Prostate gland (tissue), 2 donors: ENCODE data around the gene SULF2. TPM values are rescaled to one million over a fixed set of nuclear protein-coding genes. Genes with fewer than 3 reads are reported as not detected.

Experiments used
- DNase-seq: peaks from one replicate; pipeline ENCODE4 v3.0.0-alpha.2; 2019; ENCODE audit warnings: low spot score
- H3K27ac ChIP-seq, 2 donors: fragments of 200-600 bp; sonication (generic); 2 replicates each; pipeline ENCODE4 v1.5.1; 2017 to 2019
- H3K27me3 ChIP-seq: fragments of 200-600 bp; sonication (generic); replicated peaks from 2 replicates; pipeline ENCODE4 v1.5.1; 2019; ENCODE audit not compliant: insufficient read depth
- H3K36me3 ChIP-seq, 2 donors: fragments of 200-600 bp; sonication (generic); 1 replicate in 1 of 2; 2 replicates in 1 of 2; pipeline versions ENCODE4 v1.5.1 to v1.8.1; 2017 to 2019
- H3K4me1 ChIP-seq: fragments of 200-600 bp; sonication (generic); replicated peaks from 2 replicates; pipeline ENCODE4 v1.5.1; 2019
- H3K4me3 ChIP-seq, 2 donors: fragments of 200-600 bp; sonication (generic); 2 replicates each; pipeline ENCODE4 v1.5.1; 2017 to 2019
- H3K9me3 ChIP-seq: fragments of 200-600 bp; sonication (generic); 2 replicates; pipeline ENCODE4 v1.5.1; 2017
- CTCF ChIP-seq, 4 experiments: fragments of 200-600 bp in 2 of 4; fragments of 450-650 bp in 2 of 4; sonication (generic) in 2 of 4; IDR thresholded peaks; 1 replicate in 3 of 4; 2 replicates in 1 of 4; pipeline ENCODE4 v1.5.1; 2016 to 2019; ENCODE audit warnings: antibody characterized with exemption in 4 of 4, mild to moderate bottlenecking in 2 of 4, moderate library complexity in 2 of 4
- POLR2A ChIP-seq: fragments of 450-650 bp; IDR thresholded peaks from one replicate; pipeline ENCODE4 v1.6.1; 2016; ENCODE audit warnings: antibody characterized with exemption, mild to moderate bottlenecking
- POLR2AphosphoS5 ChIP-seq: sonication (generic); formaldehyde crosslinking; IDR thresholded peaks from one replicate; pipeline ENCODE4 v1.6.1; 2017; ENCODE audit warnings: antibody characterized with exemption
- WGBS: methylation state at CpG from one replicate; pipeline ENCODE4 v1.1.5; 2018; 5-methylcytosine and 5-hydroxymethylcytosine counted together
- intact Hi-C: fragments of 100-400 bp; cut with DNase I; formaldehyde crosslinking; loops from one replicate; pipeline ENCODE4 v1.14.2; 2022
- total RNA-seq, 2 donors: library from RNA; depleted of rRNA; stranded (reverse); fragments of >200 nt; gene quantifications; one replicate each; pipeline ENCODE4 v1.1.0, GENCODE V29; 2016

Gene SULF2
- total RNA-seq, 2 donors from 2014 or later: 43.6 to 82.0 TPM

- 73% methylated on average over 1 of the region's 1 CpG for WGBS
- no peak overlapping the region for H3K4me3 ChIP-seq
- H3K36me3 ChIP-seq: no peaks in the 10 kb centered on the region
- H3K4me1 ChIP-seq: no peaks in the 10 kb centered on the region
- H3K27me3 ChIP-seq: no peaks in the 10 kb centered on the region
- H3K27ac ChIP-seq: no peak overlapping the region
- TF ChIP-seq POLR2AphosphoS5 (no peak), CTCF (IDR thresholded peaks at IDR 0.05) (no peak), POLR2A (no peak)
- intact Hi-C loops: no loop called here
- no peak for DNase-seq
- no peaks in the 10 kb centered on the region for H3K9me3 ChIP-seq
These were observed 85.5 kb downstream of the SULF2 start for GRCh38 chr20:47699818-47700217.

GRCh38 chr20:47698142-47698541, 87.1 kb downstream of the SULF2 start:
- no peaks in the 10 kb centered on the region for H3K27me3 ChIP-seq
- DNase-seq: no peak
- H3K4me1 ChIP-seq: no peaks in the 10 kb centered on the region
- WGBS: 97% methylated on average over 6 of the region's 6 CpGs
- no peak overlapping the region for H3K4me3 ChIP-seq
- H3K9me3 ChIP-seq: no peaks in the 10 kb centered on the region
- intact Hi-C loops: no loop called here
- no peaks in the 10 kb centered on the region for H3K36me3 ChIP-seq
- TF ChIP-seq POLR2AphosphoS5: no peak
- no peak for TF ChIP-seq POLR2A
- no peak for TF ChIP-seq CTCF (IDR thresholded peaks at IDR 0.05)
- no peak overlapping the region for H3K27ac ChIP-seq

GRCh38 chr20:47696856-47697255, 88.4 kb downstream of the SULF2 start:
- 96% methylated on average over 11 of the region's 11 CpGs for WGBS
- intact Hi-C loops: no loop called here
- no peaks in the 10 kb centered on the region for H3K27me3 ChIP-seq

GRCh38 chr20:47694021-47694818, 91.1 kb downstream of the SULF2 start:
- intact Hi-C loops: no loop called here
- TF ChIP-seq CTCF (IDR thresholded peaks at IDR 0.05): no peak
- Histone ChIP-seq H3K4me3 (no peak overlapping the region), H3K27me3 (no peaks in the 10 kb centered on the region), H3K27ac (no peak overlapping the region), H3K4me1 (no peaks in the 10 kb centered on the region), H3K36me3 (no peaks in the 10 kb centered on the region), H3K9me3 (no peaks in the 10 kb centered on the region)
- no peak for DNase-seq
- 93% methylated on average over 21 of the region's 21 CpGs for WGBS

More at GRCh38 chr20:47696856-47697255, 88.4 kb downstream of the SULF2 start:
- no peaks in the 10 kb centered on the region for H3K4me1 ChIP-seq
- no peak for TF ChIP-seq CTCF (IDR thresholded peaks at IDR 0.05)
- H3K4me3 ChIP-seq: no peak overlapping the region
- DNase-seq: no peak
- no peaks in the 10 kb centered on the region for H3K36me3 ChIP-seq
- H3K9me3 ChIP-seq: no peaks in the 10 kb centered on the region
- no peak overlapping the region for H3K27ac ChIP-seq

- no peak overlapping the region for H3K27ac ChIP-seq
- H3K4me1 ChIP-seq: no peaks in the 10 kb centered on the region
- TF ChIP-seq POLR2AphosphoS5: no peak
- TF ChIP-seq CTCF (IDR thresholded peaks at IDR 0.05): no peak
- TF ChIP-seq POLR2A: no peak
- no peak overlapping the region for H3K4me3 ChIP-seq
- no peaks in the 10 kb centered on the region for H3K9me3 ChIP-seq
- H3K27me3 ChIP-seq: no peaks in the 10 kb centered on the region
- no peaks in the 10 kb centered on the region for H3K36me3 ChIP-seq
- intact Hi-C loops: no loop called here
- no peak for DNase-seq
These were observed 93.7 kb downstream of the SULF2 start for GRCh38 chr20:47691625-47692024.
